Naive thymus-derived CD4-positive, alpha-beta T cell (primary cell): ENCODE measurements around the gene ERICH2. TPM values are rescaled to one million over a fixed set of nuclear protein-coding genes. Genes with fewer than 3 reads are reported as not detected.

ENCODE experiments used
- polyA plus RNA-seq, 2 donors: library from polyadenylated mRNA; unstranded; fragments of 300-500 nt; fragmentation: Illumina TruSeq; gene quantifications; one replicate each; pipeline ENCODE4 v1.2.3, GENCODE V29; 2021
- total RNA-seq, 6 experiments: library from RNA in 5 of 6; stranded (reverse) in 5 of 6; gene quantifications; 1 replicate in 5 of 6; 2 replicates in 1 of 6; pipeline ENCODE4 v1.2.3 and lab custom pipeline; 2021 to 2026

ERICH2 gene
- total and polyA plus RNA-seq, 7 experiments from 2014 or later, result not detected

Other genes starting within 250 kb of the ERICH2 start
- gene SP5, start 55.0 kb upstream of the ERICH2 start, total RNA-seq, result not detected
- not detected for gene SP5, start 55.0 kb upstream of the ERICH2 start, polyA plus RNA-seq
- gene GAD1, start 46.5 kb downstream of the ERICH2 start, total RNA-seq, result 1 to 10 TPM in 1 of 5 experiments, not detected in 4; 3.6 TPM
- not detected for gene GAD1, start 46.5 kb downstream of the ERICH2 start, polyA plus RNA-seq
- 10 to 100 TPM; 65.2 to 79.2 (median 73.2) TPM for gene GORASP2, start 158.9 kb downstream of the ERICH2 start, total RNA-seq
- 100 to 1,000 TPM in 1 of 2 donors, 10 to 100 TPM in 1; 93.5 to 104 TPM for gene GORASP2, start 158.9 kb downstream of the ERICH2 start, polyA plus RNA-seq